Measurements from ENCODE around the gene ADAMTS3. TPM values are rescaled to one million over a fixed set of nuclear protein-coding genes. Genes with fewer than 3 reads are reported as not detected.

ADAMTS3 gene
- total and polyA plus RNA-seq, 2 experiments from 2014 or later = 1.2 to 3.7 TPM

GRCh38 chr4:72432975-72433374, 136.0 kb downstream of the ADAMTS3 start:
- Histone ChIP-seq H2AFZ (no peak overlapping the region), H3K27ac (ENCODE audit: low read depth) (no peak overlapping the region), H4K20me1 (replicated peaks; ENCODE audit: insufficient read depth) (no peaks in the 10 kb centered on the region), H3K4me1 (ENCODE audit: insufficient read depth) (no peaks in the 10 kb centered on the region), H3K79me2 (replicated peaks; ENCODE audit: insufficient read depth) (no peaks in the 10 kb centered on the region), H3K36me3 (ENCODE audit: insufficient read depth) (no peaks in the 10 kb centered on the region), H3K4me2 (no peak overlapping the region), H3K9me2 (ENCODE audit: insufficient read depth) (no peaks in the 10 kb centered on the region), H3F3A (replicated peaks; ENCODE audit: low read depth) (no peaks in the 10 kb centered on the region), H3K4me3 (no peak overlapping the region), H3K27me3 (ENCODE audit: insufficient read depth) (no peaks in the 10 kb centered on the region)
- Mint-ChIP-seq H3K27me3 (ENCODE audit: insufficient read depth, low read depth, poor library complexity) (no peaks in the 10 kb centered on the region), H3K4me1 (no peaks in the 10 kb centered on the region), H3K36me3 (ENCODE audit: low read depth) (no peaks in the 10 kb centered on the region), H3K27ac (no peak overlapping the region), H3K9me3 (no peaks in the 10 kb centered on the region), H3K4me3 (no peak overlapping the region)
- DNase-seq (ENCODE audit: low spot score) = no peak
- no peak for ATAC-seq
- TF ChIP-seq NANOG (IDR thresholded peaks at IDR 0.05; ENCODE audit: borderline replicate concordance) (no peak), ZNF114 (CRISPR knock-in tag; IDR thresholded peaks at IDR 0.05) (no peak), JUNB (IDR thresholded peaks at IDR 0.05; ENCODE audit: unreplicated experiment) (no peak), CREB1 (CRISPR knock-in tag; IDR thresholded peaks at IDR 0.05; ENCODE audit: low read depth) (no peak), EZH2 (IDR thresholded peaks at IDR 0.05; ENCODE audit: low read depth, unreplicated experiment) (no peak), EZH2phosphoT487 (IDR thresholded peaks at IDR 0.05; ENCODE audit: unreplicated experiment) (no peak), ZNF331 (CRISPR knock-in tag; IDR thresholded peaks at IDR 0.05; ENCODE audit: low read depth) (no peak), STAT1 (IDR thresholded peaks at IDR 0.05; ENCODE audit: unreplicated experiment) (no peak)
- TF ChIP-seq, protein P1, sequence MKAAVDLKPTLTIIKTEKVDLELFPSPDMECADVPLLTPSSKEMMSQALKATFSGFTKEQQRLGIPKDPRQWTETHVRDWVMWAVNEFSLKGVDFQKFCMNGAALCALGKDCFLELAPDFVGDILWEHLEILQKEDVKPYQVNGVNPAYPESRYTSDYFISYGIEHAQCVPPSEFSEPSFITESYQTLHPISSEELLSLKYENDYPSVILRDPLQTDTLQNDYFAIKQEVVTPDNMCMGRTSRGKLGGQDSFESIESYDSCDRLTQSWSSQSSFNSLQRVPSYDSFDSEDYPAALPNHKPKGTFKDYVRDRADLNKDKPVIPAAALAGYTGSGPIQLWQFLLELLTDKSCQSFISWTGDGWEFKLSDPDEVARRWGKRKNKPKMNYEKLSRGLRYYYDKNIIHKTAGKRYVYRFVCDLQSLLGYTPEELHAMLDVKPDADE (IDR thresholded peaks at IDR 0.05) = no peak

DNA sequence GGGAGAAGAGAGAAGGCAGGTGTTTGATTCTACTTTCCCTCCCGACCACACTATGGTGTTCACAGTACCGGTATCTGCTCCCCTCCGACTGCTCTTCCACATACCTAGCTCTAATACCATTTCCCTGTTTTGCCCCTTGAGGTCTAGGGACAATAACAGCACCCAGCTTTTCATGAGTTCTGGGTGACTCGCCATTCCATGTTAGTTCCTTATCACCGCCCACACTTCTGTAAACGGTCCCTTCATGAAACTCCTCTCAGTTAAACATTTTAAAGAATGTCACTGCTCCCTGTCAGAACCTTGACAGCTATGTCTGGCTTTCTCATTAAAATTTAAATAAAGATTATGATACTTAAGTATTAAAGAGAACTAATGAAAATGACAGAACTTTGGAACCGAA, 136.7 kb downstream of the ADAMTS3 start:
- Histone ChIP-seq H2AFZ (no peak overlapping the region), H3K4me2 (no peak overlapping the region), H3K4me1 (ENCODE audit: insufficient read depth) (no peaks in the 10 kb centered on the region), H3K27me3 (ENCODE audit: insufficient read depth) (no peaks in the 10 kb centered on the region), H3K79me2 (replicated peaks; ENCODE audit: insufficient read depth) (no peaks in the 10 kb centered on the region), H3K4me3 (no peak overlapping the region), H3K36me3 (ENCODE audit: insufficient read depth) (no peaks in the 10 kb centered on the region), H3F3A (replicated peaks; ENCODE audit: low read depth) (no peaks in the 10 kb centered on the region), H3K9me2 (ENCODE audit: insufficient read depth) (no peaks in the 10 kb centered on the region), H3K27ac (ENCODE audit: low read depth) (no peak overlapping the region), H4K20me1 (replicated peaks; ENCODE audit: insufficient read depth) (no peaks in the 10 kb centered on the region)
- Mint-ChIP-seq H3K36me3 (ENCODE audit: low read depth) (no peaks in the 10 kb centered on the region), H3K27ac (no peak overlapping the region), H3K9me3 (no peaks in the 10 kb centered on the region; the same call in 2 of the 3 replicates), H3K4me3 (no peak overlapping the region), H3K4me1 (no peaks in the 10 kb centered on the region), H3K27me3 (ENCODE audit: insufficient read depth, low read depth, poor library complexity) (no peaks in the 10 kb centered on the region)
- DNase-seq (ENCODE audit: low spot score) = no peak
- no peak for ATAC-seq
- TF ChIP-seq CREB1 (CRISPR knock-in tag; IDR thresholded peaks at IDR 0.05; ENCODE audit: low read depth) = no peak
- TF ChIP-seq, protein P1 (IDR thresholded peaks at IDR 0.05) = no peak
- no peak for TF ChIP-seq REST (IDR thresholded peaks at IDR 0.05; ENCODE audit: unreplicated experiment)
- no peak for TF ChIP-seq NANOG (IDR thresholded peaks at IDR 0.05; ENCODE audit: borderline replicate concordance)
